Bronchial smooth muscle cell (primary cell): ENCODE data around the gene CNGA1. TPM values are rescaled to one million over a fixed set of nuclear protein-coding genes. Genes with fewer than 3 reads are reported as not detected.

Experiments used
- total RNA-seq: library from RNA; depleted of rRNA; stranded (reverse); fragments of >200 nt; gene quantifications from 2 replicates; pipeline ENCODE4 v1.2.1, GENCODE V29; 2014

Gene CNGA1
- total RNA-seq, result not detected in 2 replicates

GRCh38 chr4:48016141-48017107 lies at the start of gene CNGA1, which contains the start of gene NIPAL1:
TSS of gene CNGA1 (minus strand) at chr4:48016681. CDS start at chr4:47952689, 63,992 bp downstream.
TSS of gene NIPAL1 (plus strand) at chr4:48016772. CDS start at chr4:48016840, 68 bp downstream.

GRCh38 chr4:47914220-47914925 lies 102.1 kb downstream of the CNGA1 start, which contains the start of gene NFXL1:
TSS of gene NFXL1 (minus strand) at chr4:47914583. CDS start at chr4:47914203, 380 bp downstream.

Other genes starting within 250 kb of the CNGA1 start
- 0.16 and 0.26 TPM in 2 replicates for gene CORIN, start 178.6 kb downstream of the CNGA1 start, total RNA-seq
- 5.6 and 7.3 TPM in 2 replicates for gene NFXL1, start 102.1 kb downstream of the CNGA1 start, total RNA-seq
- not detected in 2 replicates for gene NIPAL1, start 91 bp upstream of the CNGA1 start, total RNA-seq
- 0.16 TPM in 1 of 2 replicates, not detected in the other for gene TXK, start 117.6 kb upstream of the CNGA1 start, total RNA-seq